ENCODE results near the gene PHACTR1.

Gene PHACTR1

GRCh38 chr6:13283331-13283730, 566.8 kb downstream of the PHACTR1 start:
- DNase-seq, result no peak

- no peak for DNase-seq
Observed at GRCh38 chr6:13284646-13285045, 568.1 kb downstream of the PHACTR1 start.

GRCh38 chr6:13285705-13286104, 569.1 kb downstream of the PHACTR1 start:
- no peak for DNase-seq

- DNase-seq, result peak in 2 of 58 donors; percentile 10 to 23
Observed at GRCh38 chr6:13286181-13286580, 569.6 kb downstream of the PHACTR1 start.

DNA sequence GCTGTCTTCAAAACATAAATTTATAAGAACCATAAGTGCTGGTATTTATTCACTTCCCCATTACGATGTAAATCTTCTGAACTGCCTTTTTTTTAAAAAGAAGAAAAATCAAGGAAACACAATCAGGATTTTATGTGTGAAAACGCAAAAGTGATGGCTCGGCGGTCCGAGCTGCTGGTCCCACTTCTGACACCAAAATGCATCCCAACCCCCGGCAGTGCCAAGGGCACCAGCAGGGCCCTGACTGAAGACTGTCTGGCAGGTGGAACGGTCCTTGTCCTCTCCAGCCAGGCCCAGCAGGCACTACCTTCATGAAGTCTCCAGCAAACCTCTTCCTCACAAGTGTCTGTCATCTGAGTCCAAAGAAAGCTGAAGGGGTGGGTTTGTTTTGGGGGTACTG, 570.5 kb downstream of the PHACTR1 start:
- DNase-seq, result no peak

GRCh38 chr6:13288481-13288880, 571.9 kb downstream of the PHACTR1 start:
- no peak for DNase-seq

- DNase-seq, result no peak
Observed at GRCh38 chr6:13288969-13289391, 572.4 kb downstream of the PHACTR1 start.

GRCh38 chr6:13289789-13290318, 573.3 kb downstream of the PHACTR1 start:
- no peak for DNase-seq

DNA sequence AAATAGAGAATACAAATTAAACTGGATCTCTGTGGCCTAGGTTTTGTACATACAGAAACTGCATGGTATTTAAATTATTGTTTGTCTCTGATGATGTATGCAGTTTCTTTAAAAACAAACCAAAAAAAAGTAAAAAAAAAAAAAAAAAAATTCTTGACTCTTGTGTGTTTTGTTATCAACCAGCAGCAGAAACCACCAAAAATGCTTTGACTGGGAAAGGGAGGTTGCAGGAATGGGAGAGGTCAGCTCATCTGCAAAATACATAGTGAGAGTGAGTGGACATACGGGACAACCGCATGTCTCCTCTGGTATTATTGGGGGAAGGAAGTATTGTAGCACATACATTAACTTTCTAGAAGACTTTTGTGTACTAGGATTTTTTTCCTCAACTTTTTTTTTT, 573.8 kb downstream of the PHACTR1 start:
- no peak for DNase-seq

DNA sequence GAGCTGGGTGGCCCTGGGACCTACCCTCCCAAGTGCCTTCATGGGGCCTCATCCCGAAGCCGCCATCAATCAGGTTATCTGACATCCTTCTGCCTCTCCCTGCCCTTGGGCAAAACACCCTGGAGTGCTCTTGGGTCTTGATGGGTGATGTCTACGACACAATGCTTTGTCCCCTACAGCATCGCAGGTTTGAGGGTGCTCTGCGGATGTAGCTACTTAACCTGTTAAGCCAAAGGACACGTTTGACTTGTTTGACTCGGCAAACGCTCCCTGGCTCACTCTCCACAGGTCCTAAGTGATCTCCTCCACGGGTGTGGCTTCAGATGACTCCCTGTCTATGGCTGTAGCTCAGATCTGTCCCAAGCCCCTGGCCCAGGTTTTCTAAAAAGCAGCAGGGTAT, 576.2 kb downstream of the PHACTR1 start:
- no peak for DNase-seq

DNA sequence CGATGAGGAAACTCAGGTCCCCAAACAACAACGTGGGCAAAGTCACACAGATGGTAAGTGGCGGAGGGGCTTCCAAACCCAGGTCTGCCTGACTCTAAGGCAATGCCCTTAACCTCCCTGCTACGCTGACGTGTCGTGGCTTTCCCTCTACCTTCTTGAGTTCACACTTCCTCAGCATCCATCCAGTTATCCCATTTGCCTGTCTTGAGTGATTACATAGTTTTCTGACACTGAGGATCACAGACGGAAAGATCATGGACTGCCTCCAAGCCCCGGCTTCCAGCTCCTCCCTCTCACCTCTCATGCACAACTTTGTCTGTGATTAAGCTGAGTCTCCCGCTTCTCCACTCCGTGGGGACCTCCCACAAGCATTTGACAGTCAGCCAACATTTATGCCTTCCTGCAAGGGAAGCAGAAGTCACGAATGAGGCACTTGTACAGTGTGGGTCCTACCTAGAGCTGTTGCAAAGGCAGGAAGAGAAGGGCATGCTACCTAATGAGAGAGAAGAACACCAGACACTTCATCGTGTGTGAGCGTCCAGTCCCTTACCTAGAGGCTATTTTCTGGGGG, 578.0 kb downstream of the PHACTR1 start:
- peak in 3 of 58 donors; percentile 16 to 29 (median 24) for DNase-seq

- no peak for DNase-seq
Observed at GRCh38 chr6:13295576-13295975, 579.0 kb downstream of the PHACTR1 start.

- DNase-seq, result no peak
Observed at GRCh38 chr6:13296536-13296997, 580.0 kb downstream of the PHACTR1 start.

DNA sequence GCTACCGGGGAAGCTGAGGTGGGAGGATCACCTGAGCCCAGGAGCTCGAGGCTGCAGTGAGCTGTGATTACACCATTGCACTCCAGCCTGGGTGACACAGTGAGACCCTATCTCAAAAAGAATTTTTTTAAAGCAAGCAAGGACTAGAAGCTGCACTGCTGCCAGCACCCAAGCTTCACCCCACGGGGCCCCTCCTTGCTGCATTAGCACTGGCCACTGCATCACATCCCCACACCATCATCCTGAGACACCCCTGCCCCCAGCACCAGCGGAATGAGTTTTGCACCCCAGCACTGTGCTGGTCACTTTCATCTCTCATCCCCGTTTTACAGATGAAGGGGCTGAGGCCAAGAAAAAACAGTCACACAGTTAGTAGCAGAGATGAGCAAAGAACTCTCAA, 580.8 kb downstream of the PHACTR1 start:
- no peak for DNase-seq

DNA sequence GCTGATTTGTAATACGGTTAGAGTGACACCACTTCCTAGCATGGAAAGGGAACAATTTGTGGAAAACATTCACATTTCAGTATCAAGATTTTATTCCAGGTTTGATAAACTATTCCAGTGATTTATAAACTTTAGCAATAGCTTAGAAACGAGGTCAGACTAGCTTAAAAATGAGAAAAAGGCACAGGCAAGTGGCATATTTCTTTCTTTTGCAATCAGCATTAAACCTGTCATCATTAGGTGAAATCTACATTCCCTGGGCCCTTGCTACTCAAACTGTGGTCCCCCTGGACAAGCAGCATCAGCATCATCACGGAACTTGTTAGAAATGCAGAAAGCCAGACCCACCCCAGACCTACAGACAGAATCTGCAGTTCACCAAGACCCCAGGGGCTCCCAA, 581.9 kb downstream of the PHACTR1 start:
- no peak for DNase-seq

DNA sequence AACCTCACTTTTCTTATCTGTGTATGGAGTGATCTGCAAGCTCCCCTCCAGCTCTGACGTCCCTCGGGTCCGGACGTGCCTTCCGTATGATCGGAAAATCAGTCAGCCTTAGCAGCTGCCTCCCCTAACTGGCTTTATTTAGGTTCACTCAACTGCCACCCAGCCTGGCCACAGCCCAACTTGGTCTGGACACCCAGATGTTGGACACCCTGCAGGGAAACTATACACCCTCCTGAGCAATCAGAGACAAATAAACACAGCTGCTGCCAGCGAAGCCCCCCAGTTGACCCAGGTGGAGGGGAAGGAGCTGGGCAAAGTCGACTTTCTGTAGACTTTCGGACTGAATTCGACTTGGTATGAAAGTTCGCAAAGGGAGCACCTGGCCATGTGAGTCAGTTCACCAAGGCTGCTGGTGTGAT, 582.8 kb downstream of the PHACTR1 start:
- no peak for DNase-seq

GRCh38 chr6:13299918-13300317, 583.4 kb downstream of the PHACTR1 start:
- no peak for DNase-seq

DNA sequence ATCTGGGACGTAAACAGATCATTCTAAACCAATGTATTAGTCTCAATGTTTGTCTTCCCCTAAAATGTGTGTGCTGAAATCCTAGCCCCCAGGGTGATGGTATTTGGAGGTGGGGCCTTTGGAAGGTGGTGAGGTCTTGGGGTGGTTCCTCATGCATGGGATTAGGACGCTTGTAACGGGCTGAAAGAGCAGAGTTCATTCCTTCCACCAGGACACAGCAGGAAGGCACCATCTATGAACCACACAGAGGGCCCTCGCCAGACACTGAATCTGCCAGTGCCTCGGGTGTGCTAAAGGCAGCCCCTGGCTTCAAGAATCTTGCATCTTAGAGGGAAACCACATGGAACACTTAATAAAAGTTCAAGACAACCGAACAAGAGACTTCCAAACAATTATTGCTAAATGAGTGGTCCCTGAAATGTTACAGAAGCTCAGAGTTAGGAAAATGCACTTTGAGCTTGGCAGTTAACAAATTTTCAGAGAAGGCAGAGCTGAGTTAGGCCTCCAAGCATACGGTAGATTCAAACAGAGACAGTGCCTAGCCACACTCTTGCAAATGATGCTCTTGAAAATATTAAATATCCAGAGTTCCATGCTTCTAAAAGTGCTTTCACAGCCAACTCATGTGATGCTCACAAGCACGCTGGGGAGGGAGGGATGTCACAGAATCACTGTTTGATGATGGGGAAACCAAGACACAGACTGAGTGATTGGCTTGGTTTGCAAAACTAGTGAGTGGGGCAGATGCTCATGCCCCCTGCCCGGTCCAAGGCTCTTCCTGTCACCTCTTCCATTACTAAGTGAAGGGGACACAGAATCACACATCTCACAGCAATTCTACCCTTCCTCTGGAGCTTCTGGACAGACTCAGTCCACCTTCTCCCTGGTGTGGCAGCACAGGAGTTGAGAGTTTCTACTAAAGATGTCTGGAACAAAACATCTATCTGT, 584.4 kb downstream of the PHACTR1 start:
- no peak for DNase-seq

GRCh38 chr6:13302291-13302690, 585.7 kb downstream of the PHACTR1 start:
- DNase-seq, result peak in 37 of 58 donors; percentile 18 to 79 (median 48)

GRCh38 chr6:13302751-13303667, 586.4 kb downstream of the PHACTR1 start:
- peak in 38 of 58 donors; percentile 16 to 84 (median 52) for DNase-seq

DNA sequence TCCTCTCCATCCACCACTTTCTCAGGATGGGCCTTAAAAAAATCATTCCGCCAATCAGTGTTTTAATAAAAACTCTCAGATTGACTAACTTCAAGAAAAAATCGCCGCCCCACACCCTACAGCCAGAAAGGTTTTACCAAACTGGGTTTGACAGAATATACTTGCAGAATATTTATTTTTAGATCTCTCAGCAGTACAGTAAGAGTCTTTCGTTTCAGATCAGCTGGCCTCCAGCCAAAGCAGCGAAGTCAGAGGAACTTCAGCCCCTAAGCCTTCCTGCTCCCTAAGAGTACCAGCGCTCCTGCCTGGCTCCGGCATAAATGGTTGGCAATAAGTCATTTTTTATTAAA, 587.1 kb downstream of the PHACTR1 start:
- peak in 21 of 58 donors; percentile 14 to 67 (median 28) for DNase-seq

Measured in anterior cingulate cortex (tissue), 58 donors.